BLaER1 treated with 17β-estradiol and CSF1 and Interleukin-3, amounts not matched to agents 10 nM and 100 nM (cell line): Measurements from ENCODE around the gene ISG20L2.

Source experiments
- H3K27ac ChIP-seq, 11 experiments: shearing (Covaris generic); formaldehyde crosslinking; 2 replicates each; pipeline ENCODE4 v1.8.1; 2022
- H3K27me3 ChIP-seq, 11 experiments: shearing (Covaris generic); formaldehyde crosslinking; 2 replicates each; pipeline ENCODE4 v1.8.1; 2022
- H3K36me3 ChIP-seq, 11 experiments: shearing (Covaris generic); formaldehyde crosslinking; 2 replicates each; pipeline ENCODE4 v1.8.1; 2022
- H3K4me1 ChIP-seq, 10 experiments: shearing (Covaris generic); formaldehyde crosslinking; 2 replicates each; pipeline ENCODE4 v1.8.1; 2022
- H3K4me2 ChIP-seq, 11 experiments: shearing (Covaris generic); formaldehyde crosslinking; 2 replicates each; pipeline ENCODE4 v1.8.1; 2022
- H3K4me3 ChIP-seq, 10 experiments: shearing (Covaris generic); formaldehyde crosslinking; 2 replicates each; pipeline ENCODE4 v1.8.1; 2022
- H3K9ac ChIP-seq, 11 experiments: shearing (Covaris generic); formaldehyde crosslinking; 2 replicates each; pipeline ENCODE4 v1.8.1; 2022
- H3K9me3 ChIP-seq, 11 experiments: shearing (Covaris generic); formaldehyde crosslinking; replicated peaks in 1 of 11; 2 replicates each; pipeline ENCODE4 v1.8.1; 2022
- H4K20me1 ChIP-seq, 11 experiments: shearing (Covaris generic); formaldehyde crosslinking; 2 replicates each; pipeline ENCODE4 v1.8.1; 2022
- Cebpa-rat ChIP-seq, 11 experiments: shearing (Covaris generic); IDR thresholded peaks; 2 replicates each; pipeline ENCODE4 v1.8.1; 2022

Gene ISG20L2

DNA sequence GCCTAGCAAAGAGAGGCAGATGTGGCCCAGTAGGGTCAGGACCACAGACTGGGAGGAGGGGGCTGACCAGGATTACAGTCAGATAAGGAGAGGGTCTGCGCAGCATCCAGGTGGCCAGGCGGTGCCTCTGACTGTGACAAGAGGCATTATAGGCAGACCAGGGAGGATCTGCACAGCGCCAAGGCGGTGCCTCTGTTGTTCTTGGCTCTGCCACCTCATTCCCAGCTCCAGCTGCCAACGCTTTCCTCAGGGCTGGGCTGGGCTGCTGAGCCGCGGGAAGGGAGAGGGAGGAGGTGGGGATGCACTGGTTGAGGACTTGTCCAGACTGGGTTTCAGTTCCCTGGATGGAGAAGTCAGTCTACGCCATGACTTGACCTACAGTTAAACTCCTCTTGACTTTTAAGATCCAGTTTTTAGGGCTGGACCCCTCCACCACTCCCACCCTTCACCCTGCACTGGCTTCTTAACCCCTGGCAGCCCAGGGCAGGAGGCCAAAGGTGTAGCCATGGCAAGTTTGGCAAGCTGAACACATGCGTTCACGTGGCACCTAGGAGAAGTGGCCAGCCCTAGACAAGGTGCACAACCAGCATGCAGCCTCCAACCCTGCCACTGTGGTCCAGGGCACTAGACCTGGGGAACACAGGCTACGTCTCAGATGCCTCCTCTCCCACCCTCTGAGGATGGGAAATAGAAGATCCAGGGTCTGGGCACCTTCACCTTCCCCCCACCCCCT lies 18.6 kb downstream of the ISG20L2 start:
- H3K4me2 ChIP-seq, result no peak overlapping the region

DNA sequence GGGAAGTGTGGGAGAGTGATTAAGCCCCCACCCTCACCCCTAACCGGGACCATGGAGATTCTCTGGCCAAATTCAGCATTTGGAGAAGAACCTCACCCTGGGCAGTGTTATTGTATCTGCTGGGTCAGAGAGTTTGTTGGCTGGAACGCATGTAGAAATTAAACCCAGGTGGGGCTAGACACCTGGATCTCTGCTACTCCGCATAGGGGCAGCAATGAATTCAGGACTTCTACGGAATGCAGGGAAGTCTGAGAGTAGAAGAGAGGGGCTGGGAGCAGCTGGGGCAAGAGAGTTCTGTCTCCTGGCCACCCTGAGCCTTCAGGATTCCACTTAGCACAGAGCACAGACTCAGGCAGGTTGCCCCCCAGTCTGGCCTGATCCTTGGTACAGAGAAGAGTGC lies 19.5 kb downstream of the ISG20L2 start:
- Histone ChIP-seq H3K9ac (no peak overlapping the region), H3K27ac (no peak overlapping the region), H3K4me1 (peaks cover 26 to 39% (median 33%) of the 10 kb centered on the region in 10 experiments), H4K20me1 (peaks cover 0 to 62% (median 9%) of the 10 kb centered on the region in 11 experiments; a peak in 9 of 22 replicates), H3K4me2 (no peak overlapping the region), H3K27me3 (peaks cover 21 to 31% (median 25%) of the 10 kb centered on the region in 11 experiments), H3K9me3 (no peaks in the 10 kb centered on the region), H3K4me3 (no peak overlapping the region), H3K36me3 (no peaks in the 10 kb centered on the region)
- TF ChIP-seq Cebpa-rat (IDR thresholded peaks at IDR 0.05), result no peak

More for the DNA sequence above, 18.6 kb downstream of the ISG20L2 start:
- no peak overlapping the region for H3K27ac ChIP-seq
- H3K4me1 ChIP-seq, result peaks cover 21 to 32% (median 28%) of the 10 kb centered on the region in 10 experiments
- no peak overlapping the region for H3K4me3 ChIP-seq
- H3K9me3 ChIP-seq, result no peaks in the 10 kb centered on the region
- H4K20me1 ChIP-seq, result peaks cover 0 to 59% (median 5%) of the 10 kb centered on the region in 11 experiments; a peak in 9 of 22 replicates
- H3K27me3 ChIP-seq, result peaks cover 12 to 22% (median 16%) of the 10 kb centered on the region in 11 experiments
- no peak for TF ChIP-seq Cebpa-rat (IDR thresholded peaks at IDR 0.05)
- H3K9ac ChIP-seq, result no peak overlapping the region
- H3K36me3 ChIP-seq, result no peaks in the 10 kb centered on the region

GRCh38 chr1:156708218-156708661 lies 20.3 kb downstream of the ISG20L2 start:
- peaks cover 29 to 39% (median 33%) of the 10 kb centered on the region in 11 experiments for H3K27me3 ChIP-seq
- no peak overlapping the region for H3K9ac ChIP-seq
- H3K4me1 ChIP-seq, result peaks cover 26 to 39% (median 33%) of the 10 kb centered on the region in 10 experiments
- H3K4me3 ChIP-seq, result no peak overlapping the region
- no peak for TF ChIP-seq Cebpa-rat (IDR thresholded peaks at IDR 0.05)
- H4K20me1 ChIP-seq, result peaks cover 0 to 69% (median 9%) of the 10 kb centered on the region in 11 experiments; a peak in 10 of 22 replicates
- H3K27ac ChIP-seq, result no peak overlapping the region
- H3K4me2 ChIP-seq, result peak overlapping the region in 3 of 11 experiments; percentile 30 to 99 (median 99); a peak in 3 of 22 replicates
- no peaks in the 10 kb centered on the region for H3K9me3 ChIP-seq
- H3K36me3 ChIP-seq, result no peaks in the 10 kb centered on the region

DNA sequence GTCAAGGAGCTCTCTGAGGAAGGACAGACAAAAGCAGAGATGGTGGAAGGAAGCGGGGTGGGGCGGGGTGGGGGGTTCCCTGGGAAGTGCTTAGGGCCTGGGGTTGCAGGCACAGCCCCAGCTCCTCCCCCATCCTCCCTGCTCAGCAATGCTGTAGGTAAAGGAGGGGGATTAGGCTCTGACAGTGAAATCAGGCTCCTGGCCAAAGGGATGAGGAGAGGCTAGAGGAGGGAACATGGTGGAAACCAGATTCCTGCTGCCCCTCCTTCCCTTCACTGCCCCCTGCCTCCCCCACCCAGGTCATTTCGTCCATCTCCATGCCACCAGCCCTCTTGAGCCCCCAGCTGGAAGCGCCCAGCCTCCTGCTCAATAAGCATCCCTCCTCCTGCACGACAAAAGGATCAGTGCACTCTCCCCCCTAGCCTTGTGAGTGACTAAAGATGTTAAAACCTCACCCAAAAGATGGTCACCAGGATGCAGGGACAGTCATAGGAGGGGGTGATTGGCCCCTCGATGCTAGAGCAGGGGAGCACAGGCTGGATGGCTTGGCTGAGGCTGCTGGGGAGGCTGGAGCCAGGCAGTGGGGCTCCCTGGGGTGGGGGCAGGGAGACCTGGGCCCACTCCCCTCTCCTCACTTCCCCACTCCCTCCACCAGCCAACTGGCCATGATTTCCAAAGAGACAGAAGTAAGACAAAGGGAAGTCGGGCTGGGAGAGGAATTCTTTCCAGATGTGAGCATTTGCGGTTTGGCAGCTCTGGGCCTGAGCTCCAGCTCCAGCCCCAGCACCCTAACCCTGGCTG lies 20.9 kb downstream of the ISG20L2 start:
- H3K4me2 ChIP-seq, result peak overlapping the region in 8 of 11 experiments; percentile 89 to 100 (median 98); a peak in 13 of 22 replicates

GRCh38 chr1:156706657-156707416 lies 21.7 kb downstream of the ISG20L2 start:
- TF ChIP-seq Cebpa-rat (IDR thresholded peaks at IDR 0.05), result no peak
- peaks cover 26 to 39% (median 33%) of the 10 kb centered on the region in 10 experiments for H3K4me1 ChIP-seq
- peak overlapping the region; percentile 7 to 81 (median 66); a peak in 19 of 22 replicates for H3K9ac ChIP-seq
- H3K4me2 ChIP-seq, result peak overlapping the region; percentile 89 to 100 (median 99)
- H3K27me3 ChIP-seq, result peaks cover 33 to 48% (median 40%) of the 10 kb centered on the region in 11 experiments
- peak overlapping the region; percentile 51 to 71 (median 60) for H3K4me3 ChIP-seq
- peak overlapping the region in 6 of 11 experiments; percentile 21 to 66 (median 51); a peak in 10 of 22 replicates for H3K27ac ChIP-seq
- H3K9me3 ChIP-seq, result no peaks in the 10 kb centered on the region
- H3K36me3 ChIP-seq, result no peaks in the 10 kb centered on the region
- peaks cover 0 to 60% (median 8%) of the 10 kb centered on the region in 11 experiments; a peak in 10 of 22 replicates for H4K20me1 ChIP-seq

More for the DNA sequence above, 20.9 kb downstream of the ISG20L2 start:
- H4K20me1 ChIP-seq, result peaks cover 0 to 66% (median 9%) of the 10 kb centered on the region in 11 experiments; a peak in 10 of 22 replicates
- peaks cover 33 to 45% (median 39%) of the 10 kb centered on the region in 11 experiments for H3K27me3 ChIP-seq
- no peaks in the 10 kb centered on the region for H3K9me3 ChIP-seq
- no peak for TF ChIP-seq Cebpa-rat (IDR thresholded peaks at IDR 0.05)
- no peak overlapping the region for H3K4me3 ChIP-seq
- H3K27ac ChIP-seq, result no peak overlapping the region
- no peak overlapping the region for H3K9ac ChIP-seq
- peaks cover 26 to 39% (median 33%) of the 10 kb centered on the region in 10 experiments for H3K4me1 ChIP-seq
- H3K36me3 ChIP-seq, result no peaks in the 10 kb centered on the region

DNA sequence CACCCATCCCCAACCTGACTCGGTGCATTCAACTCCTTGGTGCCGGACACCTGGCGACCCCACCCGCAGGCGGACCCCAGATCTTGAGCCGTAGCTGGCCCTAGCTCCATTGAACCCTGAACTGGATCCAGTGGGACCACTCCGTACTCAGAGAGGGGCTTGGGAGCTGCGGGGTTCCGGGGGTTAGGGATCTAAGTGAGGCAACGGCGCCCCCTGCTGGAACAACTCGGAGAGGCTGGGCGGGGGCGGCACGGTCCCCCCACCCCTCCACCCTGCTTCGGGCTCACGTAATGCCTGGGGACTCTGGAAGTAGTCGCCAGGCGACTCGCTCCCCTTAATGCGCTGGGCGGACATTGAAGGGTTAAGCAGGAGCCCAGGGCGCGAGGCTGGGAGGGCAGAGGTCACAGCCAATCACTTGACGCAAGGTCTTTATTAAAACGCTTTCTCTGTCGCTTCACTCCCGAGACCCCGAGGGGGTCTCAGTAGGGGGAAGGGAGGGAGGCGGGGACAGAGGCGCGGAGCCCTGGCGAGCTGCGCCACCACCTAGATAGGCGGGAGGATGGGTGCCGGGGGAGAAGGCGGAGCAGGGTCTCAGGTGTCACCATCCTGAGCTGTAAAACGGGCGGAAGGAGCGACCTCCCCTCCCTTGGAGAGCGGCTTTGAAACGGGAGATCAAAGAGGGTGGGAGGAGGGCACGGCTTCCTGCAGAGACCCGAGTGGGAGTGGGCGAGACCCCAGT lies 22.5 kb downstream of the ISG20L2 start:
- peaks cover 26 to 39% (median 33%) of the 10 kb centered on the region in 10 experiments for H3K4me1 ChIP-seq
- H3K4me2 ChIP-seq, result peak overlapping the region; percentile 89 to 100 (median 99)
- TF ChIP-seq Cebpa-rat (IDR thresholded peaks at IDR 0.05), result no peak
- no peaks in the 10 kb centered on the region for H3K36me3 ChIP-seq
- H4K20me1 ChIP-seq, result peaks cover 0 to 55% (median 8%) of the 10 kb centered on the region in 11 experiments; a peak in 9 of 22 replicates
- peaks cover 33 to 48% (median 40%) of the 10 kb centered on the region in 11 experiments for H3K27me3 ChIP-seq
- H3K4me3 ChIP-seq, result peak overlapping the region; percentile 51 to 71 (median 60)
- H3K9ac ChIP-seq, result peak overlapping the region; percentile 7 to 81 (median 66); a peak in 21 of 22 replicates
- peak overlapping the region in 7 of 11 experiments; percentile 2 to 66 (median 49); a peak in 10 of 22 replicates for H3K27ac ChIP-seq
- no peaks in the 10 kb centered on the region for H3K9me3 ChIP-seq

DNA sequence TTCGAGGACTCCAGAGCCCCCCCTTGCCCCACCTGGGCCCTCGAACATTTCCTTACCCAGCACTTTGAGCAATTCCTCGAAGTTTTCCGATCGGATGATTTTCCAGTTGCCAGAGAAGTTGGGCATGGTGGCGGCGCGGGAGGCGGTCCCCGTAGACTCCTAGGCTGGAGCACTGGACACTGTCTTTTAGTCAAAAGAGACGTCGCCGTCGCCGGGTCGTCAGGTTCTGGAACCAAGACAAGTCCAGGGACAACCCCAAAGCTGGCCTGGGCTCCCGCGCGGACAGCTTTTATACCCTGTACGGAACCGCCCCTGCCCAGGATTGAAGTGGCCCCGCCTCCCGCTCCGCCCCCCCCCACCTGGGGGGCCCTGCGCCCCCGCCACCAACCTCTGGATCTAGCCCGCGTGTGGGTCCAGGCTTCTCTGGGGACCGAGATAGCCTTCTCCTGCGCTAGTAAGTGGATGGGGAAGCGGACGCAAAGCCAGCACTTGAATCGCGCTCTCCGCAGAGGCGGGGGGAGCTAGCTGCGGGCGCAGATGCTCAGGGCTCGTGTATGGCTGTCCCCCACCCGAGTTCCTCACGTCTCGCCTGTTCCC lies 23.1 kb downstream of the ISG20L2 start, which contains the start of gene CRABP2:
Gene CRABP2 (minus strand): TSS at position 263 of the 597 bp plus-strand sequence. CDS start 137 bp downstream, at position 126.
- peaks cover 0 to 55% (median 8%) of the 10 kb centered on the region in 11 experiments; a peak in 9 of 22 replicates for H4K20me1 ChIP-seq
- no peak for TF ChIP-seq Cebpa-rat (IDR thresholded peaks at IDR 0.05)
- H3K4me3 ChIP-seq, result peak within 1 kb of the TSS; percentile 51 to 71 (median 60)
- H3K9ac ChIP-seq, result peak within 1 kb of the TSS; percentile 7 to 81 (median 66); a peak in 21 of 22 replicates
- H3K36me3 ChIP-seq, result no peaks in the 10 kb centered on the region
- H3K27ac ChIP-seq, result peak within 1 kb of the TSS in 7 of 11 experiments; percentile 2 to 66 (median 49); a peak in 10 of 22 replicates
- no peaks in the 10 kb centered on the region for H3K9me3 ChIP-seq
- peaks cover 33 to 49% (median 40%) of the 10 kb centered on the region in 11 experiments for H3K27me3 ChIP-seq
- H3K4me2 ChIP-seq, result peak within 1 kb of the TSS; percentile 89 to 100 (median 99)
- H3K4me1 ChIP-seq, result peaks cover 26 to 39% (median 33%) of the 10 kb centered on the region in 10 experiments
